ENCODE results near the gene IBA57.

DNA sequence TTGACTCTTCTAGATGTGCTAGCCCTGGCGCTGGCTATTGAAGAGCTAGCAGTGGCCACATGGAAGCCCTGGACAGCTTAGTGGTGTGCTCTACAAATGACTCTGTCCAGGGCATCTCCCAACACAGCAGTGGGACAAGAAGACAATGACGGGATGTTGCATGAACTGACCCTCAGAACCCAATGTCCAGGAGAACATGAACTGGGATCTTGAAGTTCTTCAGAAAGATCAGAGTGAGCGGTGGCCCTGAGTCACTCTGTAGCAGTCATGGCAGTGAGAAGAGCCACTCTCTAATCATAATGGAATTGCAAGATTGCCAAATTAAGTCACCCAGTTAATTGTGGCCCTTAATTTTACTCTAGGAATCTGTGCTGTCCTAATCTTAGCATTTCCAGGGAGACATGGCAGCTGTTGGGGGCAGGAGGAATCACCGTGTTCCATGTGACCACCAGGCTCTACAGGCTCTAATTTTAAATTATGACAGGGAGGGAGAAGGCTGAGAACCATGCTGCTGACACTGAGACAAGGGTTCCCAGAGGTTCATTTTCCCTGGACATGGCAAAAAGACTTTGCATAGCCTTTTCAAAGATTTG lies 32.0 kb downstream of the IBA57 start:
- TF ChIP-seq, protein P1, sequence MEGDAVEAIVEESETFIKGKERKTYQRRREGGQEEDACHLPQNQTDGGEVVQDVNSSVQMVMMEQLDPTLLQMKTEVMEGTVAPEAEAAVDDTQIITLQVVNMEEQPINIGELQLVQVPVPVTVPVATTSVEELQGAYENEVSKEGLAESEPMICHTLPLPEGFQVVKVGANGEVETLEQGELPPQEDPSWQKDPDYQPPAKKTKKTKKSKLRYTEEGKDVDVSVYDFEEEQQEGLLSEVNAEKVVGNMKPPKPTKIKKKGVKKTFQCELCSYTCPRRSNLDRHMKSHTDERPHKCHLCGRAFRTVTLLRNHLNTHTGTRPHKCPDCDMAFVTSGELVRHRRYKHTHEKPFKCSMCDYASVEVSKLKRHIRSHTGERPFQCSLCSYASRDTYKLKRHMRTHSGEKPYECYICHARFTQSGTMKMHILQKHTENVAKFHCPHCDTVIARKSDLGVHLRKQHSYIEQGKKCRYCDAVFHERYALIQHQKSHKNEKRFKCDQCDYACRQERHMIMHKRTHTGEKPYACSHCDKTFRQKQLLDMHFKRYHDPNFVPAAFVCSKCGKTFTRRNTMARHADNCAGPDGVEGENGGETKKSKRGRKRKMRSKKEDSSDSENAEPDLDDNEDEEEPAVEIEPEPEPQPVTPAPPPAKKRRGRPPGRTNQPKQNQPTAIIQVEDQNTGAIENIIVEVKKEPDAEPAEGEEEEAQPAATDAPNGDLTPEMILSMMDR (IDR thresholded peaks at IDR 0.05): no peak
- TF ChIP-seq POLR2A (IDR thresholded peaks at IDR 0.05) (no peak), EP300 (IDR thresholded peaks at IDR 0.05) (no peak), POLR2AphosphoS5 (IDR thresholded peaks at IDR 0.05) (no peak)
